CD1c-positive myeloid dendritic cell (primary cell): ENCODE results near the gene CCL15.
A peak's percentile ranks its signal among the peaks of the same experiment; 100 is the strongest.
"Not testable (repeated sequence)": the region's sequence is repeated elsewhere in the genome, so short reads cannot be mapped to it uniquely, and the experiment has no call there.

ENCODE experiments used
- DNase-seq: peaks from one replicate; pipeline ENCODE4 v3.0.0-alpha.2; 2016; ENCODE audit errors: extremely low spot score

The CCL15 gene

GRCh38 chr17:36001110-36001771, at the start of gene CCL15:
TSS of gene CCL15 (minus strand) at chr17:36001553. CDS start at chr17:36001492, 61 bp downstream.
- no peak for DNase-seq

- DNase-seq: no peak
Measured at GRCh38 chr17:36049643-36050042, 48.3 kb upstream of the CCL15 start.

GRCh38 chr17:36048066-36048465, 46.7 kb upstream of the CCL15 start:
- no peak for DNase-seq

- peak; percentile 90 for DNase-seq
Measured at GRCh38 chr17:36036235-36036634, 34.9 kb upstream of the CCL15 start.

- DNase-seq: peak; percentile 91
Measured at GRCh38 chr17:36034127-36034526, 32.8 kb upstream of the CCL15 start.

- no peak for DNase-seq
Measured at GRCh38 chr17:36030956-36031355, 29.6 kb upstream of the CCL15 start.

GRCh38 chr17:36027761-36028160, 26.4 kb upstream of the CCL15 start:
- DNase-seq: no peak

- DNase-seq: no peak
Measured at GRCh38 chr17:36024106-36024869, 22.9 kb upstream of the CCL15 start.

GRCh38 chr17:36019423-36019822, 18.1 kb upstream of the CCL15 start:
- DNase-seq: no peak

- peak; percentile 65 for DNase-seq
Measured at GRCh38 chr17:36017799-36018198, 16.4 kb upstream of the CCL15 start, which contains the start of gene CCL23. TSS of gene CCL23 (minus strand) at chr17:36017972. CDS start at chr17:36017897, 75 bp downstream.

GRCh38 chr17:36016555-36016954, 15.2 kb upstream of the CCL15 start:
- DNase-seq: no peak

- not testable (repeated sequence) for DNase-seq
Measured at GRCh38 chr17:36015895-36016294, 14.5 kb upstream of the CCL15 start.

GRCh38 chr17:36014946-36015345, 13.6 kb upstream of the CCL15 start:
- DNase-seq: no peak

- no peak for DNase-seq
Measured at GRCh38 chr17:36011201-36011600, 9.8 kb upstream of the CCL15 start.

- peak; percentile 50 for DNase-seq
Measured at GRCh38 chr17:36008998-36009665, 7.8 kb upstream of the CCL15 start.

GRCh38 chr17:36004594-36005108, 3.3 kb upstream of the CCL15 start:
- no peak for DNase-seq

- no peak for DNase-seq
Measured at GRCh38 chr17:36002631-36003030, 1.3 kb upstream of the CCL15 start.

- DNase-seq: no peak
Measured at GRCh38 chr17:36001862-36002603, 680 bp upstream of the CCL15 start.

- no peak for DNase-seq
Measured at GRCh38 chr17:36000732-36001109, 632 bp downstream of the CCL15 start.

- no peak for DNase-seq
Measured at GRCh38 chr17:35998756-35999155, 2.6 kb downstream of the CCL15 start.

- no peak for DNase-seq
Measured at GRCh38 chr17:35998018-35998545, 3.3 kb downstream of the CCL15 start.
